Stimulated activated CD8-positive, alpha-beta memory T cell treated with anti-CD3 and anti-CD28 coated beads, Interleukin-7, amount 100 ng/mL, for 4 hours (primary cell): ENCODE results near the gene USP46.

ENCODE experiments used
- DNase-seq, 2 donors: peaks; one replicate each; pipeline ENCODE4 v3.0.0-alpha.2; 2020; ENCODE audit warnings: low read depth in 2 of 2

Gene USP46

GRCh38 chr4:52618795-52619590 lies 40.1 kb downstream of the USP46 start:
- DNase-seq, result no peak

GRCh38 chr4:52617336-52618020 lies 41.6 kb downstream of the USP46 start:
- no peak for DNase-seq

DNA sequence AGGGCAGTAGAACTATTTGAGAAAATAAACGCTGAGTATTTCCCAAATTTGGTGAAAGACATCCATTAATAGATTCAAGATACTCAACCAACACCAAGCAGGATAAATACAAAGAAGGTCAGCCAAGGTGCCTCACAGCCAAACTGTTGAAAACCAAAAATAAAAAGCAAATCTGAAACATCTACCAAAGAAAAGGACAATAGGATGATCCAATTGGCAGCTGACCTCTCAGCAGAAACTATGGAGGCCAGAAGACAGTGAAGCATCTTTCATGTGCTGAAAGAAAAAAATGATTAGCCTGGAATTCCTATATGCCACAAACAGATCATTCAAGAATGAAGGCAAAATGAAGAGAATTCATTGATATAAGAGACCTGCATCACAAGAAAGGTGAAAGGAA lies 44.9 kb downstream of the USP46 start:
- no peak for DNase-seq

DNA sequence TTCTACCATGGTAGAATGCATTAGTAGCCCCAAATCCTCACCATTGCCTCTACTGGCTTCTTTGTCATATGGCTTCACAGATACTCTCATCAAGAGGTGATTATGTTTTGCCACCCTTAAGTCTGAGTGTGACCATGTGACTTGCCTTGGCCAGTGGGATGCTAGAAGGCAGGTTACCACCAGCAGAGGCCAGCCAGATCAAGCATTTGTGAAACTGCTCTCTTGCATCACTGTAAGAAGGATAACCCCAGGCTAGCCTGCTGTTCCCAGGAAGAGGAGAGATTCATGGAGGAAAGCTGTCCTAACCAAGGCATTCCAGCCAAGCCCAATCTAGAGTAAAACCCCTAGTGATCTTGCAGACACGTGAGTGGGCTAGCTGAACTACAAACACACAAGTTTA lies 46.8 kb downstream of the USP46 start:
- DNase-seq, result no peak

DNA sequence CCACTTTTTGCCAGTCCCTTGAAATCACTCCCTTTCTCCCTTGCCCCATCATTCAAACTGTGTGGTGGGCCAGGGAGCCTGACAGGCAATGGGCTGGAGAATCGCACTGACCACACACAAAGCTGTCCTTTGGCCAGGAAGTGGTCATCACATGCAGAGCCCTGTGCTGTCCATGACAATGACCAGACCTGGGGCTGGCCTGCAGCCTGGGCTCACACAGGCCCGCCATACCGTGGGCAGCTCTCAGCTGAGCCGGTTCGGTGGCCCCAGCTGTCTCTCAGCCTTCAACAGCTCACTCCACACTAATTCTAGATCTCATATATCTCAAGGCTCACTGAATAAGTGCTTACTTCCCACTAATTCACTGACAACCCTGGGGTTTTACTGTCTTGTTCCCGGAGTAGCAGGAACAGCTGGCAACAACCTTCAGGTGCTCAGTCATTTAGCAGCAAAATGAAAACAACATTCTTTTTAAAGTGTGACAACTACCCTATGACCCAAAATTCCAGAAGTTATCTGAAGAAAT lies 48.0 kb downstream of the USP46 start:
- no peak for DNase-seq

DNA sequence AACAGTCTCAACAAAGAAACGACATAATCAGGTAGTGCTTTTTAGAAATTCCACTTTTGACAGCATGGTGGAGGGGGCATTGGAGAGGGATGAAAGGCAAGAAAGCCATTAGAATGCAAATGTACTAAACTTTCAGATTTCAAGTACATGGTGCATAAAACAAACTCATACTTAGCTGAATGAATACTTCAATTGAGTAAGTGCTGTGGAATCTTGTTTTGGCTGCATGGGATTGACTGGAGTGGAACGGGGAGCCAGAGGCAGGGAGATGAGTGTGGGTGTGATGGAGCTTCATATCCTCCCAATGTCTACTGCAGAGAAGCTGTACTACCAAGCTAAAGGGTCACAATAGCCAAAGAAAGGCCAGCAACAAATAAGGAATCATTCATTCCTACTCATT lies 52.4 kb downstream of the USP46 start:
- no peak for DNase-seq

DNA sequence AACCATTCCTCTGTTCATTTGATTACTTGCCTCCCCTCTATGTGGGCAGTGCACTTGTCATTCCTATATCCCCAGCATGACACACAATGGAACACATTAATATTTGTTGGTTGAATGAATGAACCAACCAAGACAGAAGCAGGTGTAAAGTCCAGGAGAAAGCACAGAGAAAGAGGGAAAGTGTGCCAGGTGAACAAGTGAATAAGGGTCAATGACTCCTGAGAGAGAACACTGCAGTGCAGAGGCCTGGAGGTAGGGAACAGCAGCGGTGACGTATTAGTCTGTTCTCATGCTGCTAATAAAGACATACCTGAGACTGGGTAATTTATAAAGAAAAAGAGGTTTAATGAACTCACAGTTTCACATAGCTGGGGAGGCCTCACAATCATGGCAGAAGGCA lies 53.1 kb downstream of the USP46 start:
- DNase-seq, result no peak

- no peak for DNase-seq
These were observed 54.9 kb downstream of the USP46 start for GRCh38 chr4:52604215-52604614.

DNA sequence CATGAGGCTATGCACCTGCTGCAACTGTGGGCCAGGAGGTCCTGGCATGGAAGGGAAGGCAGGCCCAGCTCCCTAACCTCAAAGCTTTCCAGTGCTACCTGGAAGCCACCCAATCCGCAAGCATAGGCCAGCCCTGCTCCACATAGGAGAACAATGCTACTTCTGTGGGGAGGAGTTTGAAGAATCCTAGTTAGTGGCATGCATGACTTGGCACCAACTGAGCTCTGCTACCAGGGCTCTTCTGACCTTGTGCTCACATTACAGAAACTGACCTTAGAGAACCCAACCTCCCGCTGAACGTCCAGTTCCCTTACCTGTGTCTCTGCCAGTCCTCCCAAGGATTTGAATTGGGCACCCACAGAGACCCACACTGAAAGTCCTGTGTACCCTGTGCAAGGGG lies 58.8 kb downstream of the USP46 start:
- DNase-seq, result no peak

GRCh38 chr4:52595001-52595400 lies 64.1 kb downstream of the USP46 start:
- DNase-seq, result no peak

DNA sequence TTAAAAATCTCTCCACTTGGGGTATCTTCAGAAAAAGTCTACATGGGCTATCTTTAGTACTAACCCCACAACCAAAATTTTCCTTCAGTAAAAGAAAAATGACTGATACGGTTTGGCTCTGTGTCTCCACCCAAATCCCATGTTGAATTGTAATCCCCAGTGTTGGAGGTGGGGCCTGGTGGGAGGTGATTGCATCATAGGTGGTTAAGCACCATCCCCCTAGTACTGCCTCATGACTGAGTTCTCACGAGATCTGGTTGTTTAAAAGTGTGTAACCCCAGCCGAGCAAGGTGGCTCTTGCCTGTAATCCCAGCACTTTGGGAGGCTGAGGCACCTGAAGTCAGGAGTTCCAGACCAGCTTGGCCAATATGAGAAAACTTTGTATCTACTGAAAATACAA lies 66.8 kb downstream of the USP46 start:
- DNase-seq, result no peak

GRCh38 chr4:52588771-52589591 lies 70.1 kb downstream of the USP46 start:
- DNase-seq, result peak; percentile 17 to 23

GRCh38 chr4:52588097-52588496 lies 71.0 kb downstream of the USP46 start:
- no peak for DNase-seq

DNA sequence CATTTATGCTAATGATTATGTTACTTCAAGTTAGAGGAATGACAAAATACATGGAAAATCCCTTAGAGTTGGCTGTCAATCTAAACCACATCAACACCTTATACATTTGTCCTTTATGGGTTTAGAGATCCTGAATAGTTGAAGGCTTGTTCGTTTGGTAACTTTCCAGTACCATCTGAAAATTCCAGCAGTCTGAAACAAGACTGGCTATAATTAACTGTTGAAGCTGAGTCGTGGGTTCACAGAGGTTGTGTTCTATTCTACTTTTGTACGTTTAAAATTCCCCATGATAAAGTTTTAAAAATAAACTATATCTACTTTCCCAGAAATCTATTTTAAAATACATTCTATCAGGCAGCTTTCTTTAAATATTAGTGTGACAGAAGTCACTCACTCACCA lies 73.0 kb downstream of the USP46 start:
- no peak for DNase-seq

- no peak for DNase-seq
These were observed 73.7 kb downstream of the USP46 start for GRCh38 chr4:52585379-52585778.

DNA sequence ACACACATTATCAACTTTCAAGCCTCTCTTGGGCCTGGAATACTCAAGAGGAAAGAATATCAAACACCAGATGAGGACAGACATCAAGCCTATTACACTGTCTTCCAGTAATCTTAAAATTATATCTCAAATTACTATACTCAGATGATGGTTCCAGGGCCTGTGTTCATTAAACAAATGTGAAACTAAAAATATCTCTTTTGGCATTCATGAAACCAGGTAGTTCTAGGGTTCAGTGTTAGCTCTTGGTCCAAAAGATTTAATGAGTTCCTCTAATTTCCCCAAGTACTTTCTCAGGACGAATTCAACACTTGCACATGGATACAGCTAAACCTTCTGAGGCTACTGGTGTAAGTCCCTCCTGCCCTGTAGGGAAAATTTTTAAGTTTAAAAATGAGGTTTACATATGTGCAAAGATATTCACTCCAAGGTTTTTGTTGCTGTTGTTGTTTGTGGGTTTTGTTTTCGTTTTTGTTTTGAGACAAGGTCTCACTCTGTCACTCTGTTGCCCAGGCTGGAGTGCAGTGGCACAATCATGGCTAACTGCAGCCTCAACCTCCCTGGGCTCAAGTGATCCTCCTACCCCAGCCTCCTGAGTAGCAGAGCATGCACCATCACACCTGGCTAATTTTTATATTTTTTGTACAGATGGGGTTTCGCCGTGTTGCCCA lies 79.4 kb downstream of the USP46 start:
- no peak for DNase-seq

DNA sequence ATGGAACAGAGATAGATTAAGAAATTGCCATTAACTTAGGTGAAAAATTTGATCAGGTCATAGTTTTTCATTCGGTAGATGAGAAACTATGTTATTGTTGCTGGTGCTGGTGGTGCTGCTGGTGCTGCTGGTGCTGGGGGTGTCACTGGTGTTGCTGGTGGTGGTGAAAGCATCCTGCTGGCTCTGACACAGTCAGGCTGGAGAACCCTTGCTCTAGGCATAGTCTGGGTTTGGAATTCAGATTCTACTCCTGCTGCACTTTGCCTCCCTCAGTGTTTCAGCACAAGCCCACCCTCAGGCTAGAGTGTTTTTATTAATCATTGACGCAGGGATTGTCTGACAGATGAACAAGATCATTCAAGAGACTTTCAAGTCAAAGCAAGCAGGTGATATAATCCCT lies 80.2 kb downstream of the USP46 start:
- DNase-seq, result no peak

DNA sequence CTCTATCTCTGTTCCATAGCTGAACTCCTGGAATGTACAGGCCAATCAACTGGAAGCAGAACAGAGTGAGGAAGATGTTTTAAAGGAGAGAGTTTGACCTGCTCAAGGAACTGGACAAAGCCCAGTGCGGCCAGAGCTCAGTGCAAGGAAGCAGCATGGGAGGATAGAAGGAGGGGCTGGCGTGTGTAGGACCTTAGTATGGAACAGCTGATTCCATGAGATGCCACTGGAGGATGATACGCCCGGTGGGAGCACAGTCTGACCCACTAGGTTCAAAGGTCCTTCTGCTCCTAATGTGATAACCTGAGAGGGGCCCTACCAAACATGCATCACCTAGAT lies 81.5 kb downstream of the USP46 start:
- no peak for DNase-seq

DNA sequence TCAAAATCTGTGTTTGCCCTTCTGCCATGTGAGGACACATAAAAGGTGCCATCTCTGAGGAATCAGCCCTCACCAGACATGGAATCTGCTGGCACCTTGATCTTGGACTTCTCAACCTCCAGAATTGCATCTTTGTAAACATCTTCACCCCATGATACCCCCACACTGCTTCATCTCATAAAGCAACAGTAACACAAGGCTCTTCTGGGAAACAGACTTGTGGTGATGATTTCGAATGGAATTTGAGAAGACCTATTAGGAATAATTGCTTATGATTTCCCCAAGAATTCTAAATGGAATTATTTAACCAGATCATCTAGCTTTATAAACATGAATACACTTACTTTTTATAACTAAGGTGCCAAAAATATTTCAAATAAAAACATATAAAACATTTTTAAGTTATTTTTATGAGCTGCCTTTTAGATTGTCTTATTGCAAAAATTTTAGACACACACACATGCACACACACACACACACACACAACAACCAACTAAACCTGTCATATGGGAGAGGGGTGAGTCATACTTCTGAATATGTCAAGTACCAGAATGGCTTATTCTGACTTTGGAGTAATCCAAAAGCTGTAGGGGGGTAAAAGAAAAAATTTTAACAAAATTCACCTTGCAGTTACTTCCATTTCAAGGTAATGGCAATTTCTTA lies 82.0 kb downstream of the USP46 start:
- DNase-seq, result no peak

GRCh38 chr4:52576326-52576725 lies 82.8 kb downstream of the USP46 start:
- no peak for DNase-seq

- DNase-seq, result no peak
These were observed 83.7 kb downstream of the USP46 start for GRCh38 chr4:52575406-52575805.
